Vagina (tissue), 2 donors: ENCODE measurements around the gene GPATCH2L. TPM values are rescaled to one million over a fixed set of nuclear protein-coding genes. Genes with fewer than 3 reads are reported as not detected.

Source experiments
- DNase-seq, 2 donors: peaks; one replicate each; pipeline ENCODE4 v3.0.0-alpha.2; 2017; ENCODE audit errors: extremely low spot score in 2 of 2
- H3K27ac ChIP-seq: fragments of 200-600 bp; sonication (generic); one replicate; pipeline ENCODE4 v1.5.1; 2019
- H3K27me3 ChIP-seq: fragments of 200-600 bp; sonication (generic); one replicate; pipeline ENCODE4 v1.5.1; 2019
- H3K36me3 ChIP-seq, 2 donors: fragments of 200-600 bp; sonication (generic); one replicate each; pipeline ENCODE4 v1.5.1; 2017 to 2019
- H3K4me1 ChIP-seq: fragments of 200-600 bp; sonication (generic); one replicate; pipeline ENCODE4 v1.5.1; 2019
- H3K4me3 ChIP-seq, 2 donors: fragments of 200-600 bp; sonication (generic); 1 replicate in 1 of 2; 2 replicates in 1 of 2; pipeline ENCODE4 v1.5.1; 2016 to 2019
- H3K9me3 ChIP-seq: fragments of 200-600 bp; sonication (generic); one replicate; pipeline ENCODE4 v1.5.1; 2019
- CTCF ChIP-seq, 3 experiments: fragments of 450-650 bp in 2 of 3; fragments of 200-600 bp in 1 of 3; sonication (generic) in 1 of 3; IDR thresholded peaks; one replicate each; pipeline ENCODE4 v1.5.1; 2017 to 2019; ENCODE audit warnings: antibody characterized with exemption in 3 of 3, mild to moderate bottlenecking in 2 of 3, moderate library complexity in 2 of 3
- POLR2A ChIP-seq, 2 donors: fragments of 450-650 bp; IDR thresholded peaks; one replicate each; pipeline ENCODE4 v1.6.1; 2017; ENCODE audit warnings: antibody characterized with exemption in 2 of 2, mild to moderate bottlenecking in 2 of 2, moderate library complexity in 2 of 2
- POLR2AphosphoS5 ChIP-seq, 2 donors: sonication (generic); formaldehyde crosslinking; IDR thresholded peaks; one replicate each; pipeline ENCODE4 v1.9.0; 2017; ENCODE audit warnings: antibody characterized with exemption in 2 of 2, mild to moderate bottlenecking in 2 of 2, low read depth in 1 of 2; ENCODE audit not compliant: insufficient read depth in 1 of 2
- intact Hi-C: fragments of 100-400 bp; cut with DNase I; formaldehyde crosslinking; loops from one replicate; pipeline ENCODE4 v1.15.1; 2023
- total RNA-seq: library from RNA; depleted of rRNA; stranded (reverse); fragments of >200 nt; gene quantifications from one replicate; pipeline ENCODE4 v1.2.3, GENCODE V29; 2016

The GPATCH2L gene
- total RNA-seq, 1 donor from 2014 or later, result 34.6 TPM

- TF ChIP-seq POLR2AphosphoS5 (IDR thresholded peaks at IDR 0.05; ENCODE audit: insufficient read depth in 1 of 2, low read depth in 1 of 2) (no peak), CTCF (IDR thresholded peaks at IDR 0.05) (no peak), POLR2A (IDR thresholded peaks at IDR 0.05) (no peak)
- Histone ChIP-seq H3K27me3 (no peaks in the 10 kb centered on the region), H3K27ac (no peak overlapping the region), H3K36me3 (peaks cover 0 to 20% of the 10 kb centered on the region in 2 donors), H3K4me3 (no peak overlapping the region), H3K9me3 (no peaks in the 10 kb centered on the region), H3K4me1 (peaks cover 13% of the 10 kb centered on the region)
- DNase-seq, result no peak
- intact Hi-C loops, result no loop called here
These were observed 16.8 kb downstream of the GPATCH2L start for GRCh38 chr14:76168531-76168930.

- no peak overlapping the region for H3K4me3 ChIP-seq
- peaks cover 10% of the 10 kb centered on the region for H3K4me1 ChIP-seq
- intact Hi-C loops, result no loop called here
- peaks cover 0 to 22% of the 10 kb centered on the region in 2 donors for H3K36me3 ChIP-seq
- H3K27ac ChIP-seq, result no peak overlapping the region
- no peak for DNase-seq
- H3K27me3 ChIP-seq, result no peaks in the 10 kb centered on the region
- no peak for TF ChIP-seq POLR2AphosphoS5 (IDR thresholded peaks at IDR 0.05; ENCODE audit: insufficient read depth in 1 of 2, low read depth in 1 of 2)
- TF ChIP-seq POLR2A (IDR thresholded peaks at IDR 0.05), result no peak
- TF ChIP-seq CTCF (IDR thresholded peaks at IDR 0.05), result no peak
- H3K9me3 ChIP-seq, result no peaks in the 10 kb centered on the region
These were observed 18.1 kb downstream of the GPATCH2L start for GRCh38 chr14:76169776-76170175.

GRCh38 chr14:76174982-76175381 lies 23.3 kb downstream of the GPATCH2L start:
- DNase-seq, result no peak
- intact Hi-C loops, result no loop called here
- no peaks in the 10 kb centered on the region for H3K27me3 ChIP-seq
- H3K4me1 ChIP-seq, result no peaks in the 10 kb centered on the region
- H3K27ac ChIP-seq, result no peak overlapping the region
- no peak for TF ChIP-seq CTCF (IDR thresholded peaks at IDR 0.05)
- no peak for TF ChIP-seq POLR2A (IDR thresholded peaks at IDR 0.05)
- no peak for TF ChIP-seq POLR2AphosphoS5 (IDR thresholded peaks at IDR 0.05; ENCODE audit: insufficient read depth in 1 of 2, low read depth in 1 of 2)
- no peak overlapping the region for H3K4me3 ChIP-seq
- H3K9me3 ChIP-seq, result no peaks in the 10 kb centered on the region
- H3K36me3 ChIP-seq, result peaks cover 0 to 36% of the 10 kb centered on the region in 2 donors

GRCh38 chr14:76175942-76176341 lies 24.2 kb downstream of the GPATCH2L start:
- Histone ChIP-seq H3K36me3 (peaks cover 0 to 43% of the 10 kb centered on the region in 2 donors), H3K27me3 (no peaks in the 10 kb centered on the region), H3K4me1 (no peaks in the 10 kb centered on the region), H3K9me3 (no peaks in the 10 kb centered on the region), H3K4me3 (no peak overlapping the region), H3K27ac (no peak overlapping the region)
- no peak for DNase-seq
- no peak for TF ChIP-seq CTCF (IDR thresholded peaks at IDR 0.05)
- no peak for TF ChIP-seq POLR2AphosphoS5 (IDR thresholded peaks at IDR 0.05; ENCODE audit: insufficient read depth in 1 of 2, low read depth in 1 of 2)
- TF ChIP-seq POLR2A (IDR thresholded peaks at IDR 0.05), result no peak
- intact Hi-C loops, result no loop called here

- TF ChIP-seq POLR2A (IDR thresholded peaks at IDR 0.05) (no peak), CTCF (IDR thresholded peaks at IDR 0.05) (no peak), POLR2AphosphoS5 (IDR thresholded peaks at IDR 0.05; ENCODE audit: insufficient read depth in 1 of 2, low read depth in 1 of 2) (no peak)
- Histone ChIP-seq H3K27ac (no peak overlapping the region), H3K4me3 (no peak overlapping the region), H3K4me1 (no peaks in the 10 kb centered on the region), H3K9me3 (no peaks in the 10 kb centered on the region), H3K36me3 (peaks cover 3 to 46% of the 10 kb centered on the region in 2 donors), H3K27me3 (no peaks in the 10 kb centered on the region)
- DNase-seq, result no peak
- intact Hi-C loops, result no loop called here
These were observed 29.8 kb downstream of the GPATCH2L start for GRCh38 chr14:76181546-76181945.
